Pancreas (tissue), 10 donors: ENCODE results near the gene CALHM6. TPM values are rescaled to one million over a fixed set of nuclear protein-coding genes. Genes with fewer than 3 reads are reported as not detected.
A peak's percentile ranks its signal among the peaks of the same experiment; 100 is the strongest.

ENCODE experiments used
- ATAC-seq, 4 donors: fragments of 200-7000 bp; cut with Tn5 transposase; one replicate each; pipeline versions ENCODE4 v1.8.0 to v1.9.1; 2020; ENCODE audit warnings: mild to moderate bottlenecking in 4 of 4, moderate library complexity in 4 of 4
- DNase-seq, 6 donors: peaks; one replicate each; pipeline ENCODE4 v3.0.0-alpha.2; 2020
- FAIRE-seq: peaks from 2 replicates; lab custom pipeline; 2012; peaks lifted over from hg19 to GRCh38; lab: Jason Lieb, UNC
- H3K27ac ChIP-seq, 4 donors: fragments of 200-600 bp; sonication (generic); 1 replicate in 3 of 4; 2 replicates in 1 of 4; pipeline versions ENCODE4 v1.5.0 to v1.8.0; 2020
- H3K27me3 ChIP-seq, 4 donors: fragments of 200-600 bp; one replicate each; pipeline ENCODE4 v1.8.0; 2021
- H3K36me3 ChIP-seq, 3 donors: fragments of 200-600 bp; sonication (generic) in 1 of 3; one replicate each; pipeline versions ENCODE4 v1.5.0 to v1.8.0; 2020 to 2021
- H3K4me1 ChIP-seq, 3 donors: fragments of 200-600 bp; one replicate each; pipeline ENCODE4 v1.8.0; 2021
- H3K4me3 ChIP-seq, 4 donors: fragments of 200-600 bp; sonication (generic) in 2 of 4; one replicate each; pipeline versions ENCODE4 v1.5.0 to v1.8.0; 2020 to 2021
- H3K9me3 ChIP-seq, 4 donors: fragments of 200-600 bp; one replicate each; pipeline ENCODE4 v1.8.0; 2021
- WGBS, 2 donors: extraction: QIAGEN DNeasy Blood & Tissue Kit; methylation state at CpG; one replicate each; pipeline ENCODE4 v1.1.7; 2013; 5-methylcytosine and 5-hydroxymethylcytosine counted together
- intact Hi-C, 3 donors: fragments of 100-400 bp; cut with DNase I; formaldehyde crosslinking; loops; one replicate each; pipeline versions ENCODE4 v1.11.1 to v1.14.2; 2022
- polyA plus RNA-seq, 2 donors: library from polyadenylated mRNA; stranded (reverse); fragments of 200-250 nt; gene quantifications; one replicate each; pipeline ENCODE4 v1.2.3, GENCODE V29; 2013
- total RNA-seq, 6 donors: library from RNA; stranded (reverse); fragmentation: NEBNext Ultra II Directional in 4 of 6; extraction: Animal tissue kit (Norgen Biotek cat#: 25700) in 4 of 6; gene quantifications; one replicate each; pipeline versions ENCODE4 v1.2.1 to v1.2.4, GENCODE V29; 2021 to 2023
- TF ChIP-seq, protein P1 (sequence below), 4 donors: fragments of 200-600 bp; sonication (generic) in 3 of 4; IDR thresholded peaks; one replicate each; pipeline versions ENCODE4 v1.5.0 to v1.8.0; 2021; ENCODE audit warnings: antibody characterized with exemption in 4 of 4
- donor health status: healthy with polysubstance abuse.
- donor health status: DM: no; HTN: no; CAD: no; lungs with moderate emphysema.
- donor health status: DM: no; HTN: no; CAD: no.
- donor health status: control.
- donor health status: control.
- donor health status: Bipolar disorder and iron deficiency.
- donor health status: DM: yes; HTN: yes; CAD: no.
- donor health status: DM: no; HTN: no; CAD: no.
- donor health status: DM: no; HTN: no; CAD: no.
- donor health status: DM: yes; HTN: yes; CAD: no.

CALHM6 gene
- total and polyA plus RNA-seq, 8 donors, result 0.44 to 4.2 (median 1.3) TPM; not detected in 1

DNA sequence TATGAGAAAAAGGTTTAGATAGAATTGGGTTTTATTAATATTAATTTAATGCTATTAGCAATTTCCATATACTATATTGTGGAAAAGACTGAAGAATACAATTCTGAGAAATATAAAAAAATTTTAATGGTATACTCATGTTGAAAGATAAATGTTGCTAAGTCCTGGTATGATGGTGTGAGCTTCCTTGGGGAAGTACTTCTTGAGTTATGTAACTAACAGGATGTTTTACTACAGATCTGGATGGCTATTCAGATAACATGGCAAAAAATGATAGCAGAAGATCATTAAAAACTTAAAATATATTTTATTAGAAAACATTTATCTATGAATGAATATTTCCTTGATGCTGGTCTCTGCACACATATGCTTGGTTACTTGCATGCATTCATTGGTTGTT is 23.5 kb upstream of the CALHM6 start:
- Histone ChIP-seq H3K27ac (no peak overlapping the region), H3K36me3 (no peaks in the 10 kb centered on the region), H3K4me3 (no peak overlapping the region), H3K9me3 (no peaks in the 10 kb centered on the region), H3K27me3 (no peaks in the 10 kb centered on the region), H3K4me1 (no peaks in the 10 kb centered on the region)
- intact Hi-C loops, result no loop called here
- FAIRE-seq (no peak), DNase-seq (no peak), ATAC-seq (no peak)
- TF ChIP-seq, protein P1, sequence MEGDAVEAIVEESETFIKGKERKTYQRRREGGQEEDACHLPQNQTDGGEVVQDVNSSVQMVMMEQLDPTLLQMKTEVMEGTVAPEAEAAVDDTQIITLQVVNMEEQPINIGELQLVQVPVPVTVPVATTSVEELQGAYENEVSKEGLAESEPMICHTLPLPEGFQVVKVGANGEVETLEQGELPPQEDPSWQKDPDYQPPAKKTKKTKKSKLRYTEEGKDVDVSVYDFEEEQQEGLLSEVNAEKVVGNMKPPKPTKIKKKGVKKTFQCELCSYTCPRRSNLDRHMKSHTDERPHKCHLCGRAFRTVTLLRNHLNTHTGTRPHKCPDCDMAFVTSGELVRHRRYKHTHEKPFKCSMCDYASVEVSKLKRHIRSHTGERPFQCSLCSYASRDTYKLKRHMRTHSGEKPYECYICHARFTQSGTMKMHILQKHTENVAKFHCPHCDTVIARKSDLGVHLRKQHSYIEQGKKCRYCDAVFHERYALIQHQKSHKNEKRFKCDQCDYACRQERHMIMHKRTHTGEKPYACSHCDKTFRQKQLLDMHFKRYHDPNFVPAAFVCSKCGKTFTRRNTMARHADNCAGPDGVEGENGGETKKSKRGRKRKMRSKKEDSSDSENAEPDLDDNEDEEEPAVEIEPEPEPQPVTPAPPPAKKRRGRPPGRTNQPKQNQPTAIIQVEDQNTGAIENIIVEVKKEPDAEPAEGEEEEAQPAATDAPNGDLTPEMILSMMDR (IDR thresholded peaks at IDR 0.05), result no peak

DNA sequence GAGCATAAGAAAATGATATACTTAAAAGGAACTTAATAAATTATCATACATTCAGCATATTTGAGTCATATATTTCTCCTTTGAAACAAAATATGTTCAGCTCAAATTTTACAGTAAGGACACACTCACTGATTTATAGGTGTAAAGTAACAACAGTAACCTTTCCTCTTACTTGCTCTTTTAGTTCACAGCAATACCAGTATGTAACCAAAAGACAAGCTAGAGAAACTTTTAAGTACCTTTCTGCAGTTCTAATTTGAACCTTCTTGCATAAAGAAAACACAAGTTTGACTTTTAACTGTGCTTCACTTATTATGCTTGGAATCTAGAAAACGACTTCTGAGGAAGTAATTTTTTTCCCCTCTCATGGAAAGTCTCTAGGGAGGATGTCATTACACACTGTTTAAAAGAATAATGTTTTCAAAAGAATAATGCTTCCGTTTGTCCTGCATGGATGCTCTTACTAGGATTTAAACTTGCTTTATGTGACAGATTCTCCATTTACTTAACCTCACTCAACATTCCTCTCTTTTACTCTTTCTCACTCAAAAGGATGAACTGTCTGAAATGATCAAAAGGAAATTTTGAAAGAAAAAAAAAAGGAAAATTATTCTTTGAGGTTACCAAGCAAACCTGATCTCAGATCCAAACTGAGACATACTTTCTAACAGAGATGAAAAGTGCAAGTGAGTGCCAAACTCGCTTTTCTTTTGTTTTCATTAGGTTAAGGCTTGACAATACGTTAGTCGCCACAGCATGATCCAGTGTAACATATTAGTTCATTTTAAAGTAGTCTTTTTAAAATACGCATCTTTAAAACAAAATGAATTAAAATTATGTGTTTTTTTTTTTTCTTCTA is 22.4 kb upstream of the CALHM6 start:
- Histone ChIP-seq H3K4me3 (no peak overlapping the region), H3K27me3 (no peaks in the 10 kb centered on the region), H3K4me1 (no peaks in the 10 kb centered on the region), H3K27ac (no peak overlapping the region), H3K9me3 (no peaks in the 10 kb centered on the region), H3K36me3 (no peaks in the 10 kb centered on the region)
- intact Hi-C loops, result no loop called here
- ATAC-seq (no peak), FAIRE-seq (no peak), DNase-seq (no peak)
- TF ChIP-seq, protein P1 (IDR thresholded peaks at IDR 0.05), result no peak
- 67 to 68% methylated on average over 6 of the region's 6 CpGs for WGBS, 2 donors

DNA sequence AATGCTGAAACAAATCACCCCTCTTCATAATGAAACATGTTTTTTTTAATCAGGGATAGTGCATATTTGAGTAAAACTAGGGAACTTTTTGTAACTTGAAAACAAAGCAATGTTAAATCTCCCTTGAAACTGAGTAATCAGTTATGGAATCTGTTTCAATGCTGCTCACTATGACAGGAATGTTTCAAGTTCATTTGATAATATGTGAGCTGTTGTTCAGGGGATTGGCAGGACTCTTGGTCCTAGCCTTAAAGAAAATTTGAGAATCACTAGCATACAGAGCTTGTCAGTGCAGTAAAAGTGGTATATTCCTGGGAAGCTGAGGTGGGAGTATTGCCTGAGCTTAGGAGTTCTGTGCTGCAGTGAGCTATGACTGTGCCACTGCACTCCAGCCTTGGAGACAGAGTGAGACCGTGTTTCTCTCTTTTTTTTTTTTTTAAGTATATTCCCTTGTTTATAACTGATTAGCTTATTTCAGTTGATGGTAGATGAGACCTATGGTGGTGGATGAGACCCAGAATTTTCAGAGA is 21.6 kb upstream of the CALHM6 start:
- no peaks in the 10 kb centered on the region for H3K36me3 ChIP-seq
- no peaks in the 10 kb centered on the region for H3K27me3 ChIP-seq
- DNase-seq (no peak), ATAC-seq (no peak), FAIRE-seq (no peak)
- H3K4me1 ChIP-seq, result no peaks in the 10 kb centered on the region
- H3K27ac ChIP-seq, result no peak overlapping the region
- H3K9me3 ChIP-seq, result no peaks in the 10 kb centered on the region
- intact Hi-C loops, result no loop called here
- WGBS, 2 donors, result 35 to 53% methylated on average over 1 of the region's 1 CpG
- TF ChIP-seq, protein P1 (IDR thresholded peaks at IDR 0.05), result no peak
- H3K4me3 ChIP-seq, result no peak overlapping the region

DNA sequence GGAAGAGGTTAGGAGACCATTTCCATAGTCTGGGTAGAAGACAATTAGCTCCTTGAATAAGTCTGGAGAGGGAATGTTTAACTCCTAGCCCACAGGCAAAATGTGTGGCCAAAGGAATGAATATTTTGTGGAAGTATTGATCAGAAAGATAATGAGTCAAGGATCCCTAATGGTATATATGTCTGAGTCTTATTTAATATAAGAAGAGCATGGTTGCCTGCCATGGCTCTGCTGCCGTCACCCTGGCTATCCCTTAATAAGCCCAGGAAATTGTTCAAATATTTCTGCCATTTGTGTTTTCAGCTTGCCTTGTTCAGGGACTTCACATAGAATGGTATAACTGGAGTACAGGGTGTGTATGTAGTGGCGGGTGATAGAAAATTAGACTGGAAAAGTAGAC is 18.1 kb upstream of the CALHM6 start:
- no peaks in the 10 kb centered on the region for H3K9me3 ChIP-seq
- ATAC-seq (no peak), DNase-seq (no peak), FAIRE-seq (no peak)
- H3K36me3 ChIP-seq, result no peaks in the 10 kb centered on the region
- TF ChIP-seq, protein P1 (IDR thresholded peaks at IDR 0.05), result no peak
- H3K4me3 ChIP-seq, result no peak overlapping the region
- intact Hi-C loops, result no loop called here
- no peaks in the 10 kb centered on the region for H3K27me3 ChIP-seq
- WGBS, 2 donors, result 82 to 88% methylated on average over 2 of the region's 2 CpGs
- H3K4me1 ChIP-seq, result peaks cover 0 to 3% (median 0%) of the 10 kb centered on the region in 3 donors
- H3K27ac ChIP-seq, result no peak overlapping the region

DNA sequence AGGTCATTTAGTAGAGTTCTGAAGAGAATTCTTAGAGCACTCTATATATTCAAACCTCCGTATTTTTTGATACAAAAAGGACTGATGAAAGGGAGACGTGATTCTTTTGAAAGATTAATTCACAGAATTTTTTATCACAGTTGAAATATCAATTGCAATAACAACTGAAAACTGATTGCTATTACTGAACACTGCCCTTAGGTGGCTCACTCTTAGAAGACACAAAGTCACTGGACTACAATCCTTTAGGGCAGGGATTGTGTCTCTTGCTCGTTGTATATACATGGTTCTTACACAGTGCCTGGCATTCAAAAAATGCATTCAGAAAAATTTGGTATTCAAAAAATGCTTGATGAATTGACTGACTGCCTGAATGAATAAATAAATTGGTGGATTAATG is 17.1 kb upstream of the CALHM6 start:
- Histone ChIP-seq H3K9me3 (no peaks in the 10 kb centered on the region), H3K27me3 (no peaks in the 10 kb centered on the region), H3K36me3 (no peaks in the 10 kb centered on the region), H3K27ac (no peak overlapping the region), H3K4me3 (no peak overlapping the region), H3K4me1 (peaks cover 0 to 3% (median 0%) of the 10 kb centered on the region in 3 donors)
- no peak for DNase-seq
- TF ChIP-seq, protein P1 (IDR thresholded peaks at IDR 0.05), result peak in 2 of 4 donors; percentile 15 to 26
- peak in 3 of 4 donors; percentile 61 to 74 (median 73) for ATAC-seq
- 9 to 13% methylated on average over 3 of the region's 3 CpGs for WGBS, 2 donors
- intact Hi-C loops, result no loop called here
- FAIRE-seq, result no peak
